ENCODE data around the gene PCNX3. TPM values are rescaled to one million over a fixed set of nuclear protein-coding genes. Genes with fewer than 3 reads are reported as not detected.

PCNX3 gene
- total and polyA plus RNA-seq, 2 of the 4 experiments (the other 2 are of a cell fraction): 5.6 to 33.2 TPM

- no peak overlapping the region for H3K4me2 ChIP-seq (ENCODE audit: low read depth, low read length)
- H3K4me3 ChIP-seq (ENCODE audit: insufficient read depth, low read depth, low read length): no peak overlapping the region
- BruUV-seq (replicated peaks): no TSS peak
- H3K56ac ChIP-seq (ENCODE audit: extremely low read depth, insufficient read depth, low read length): no peak overlapping the region
- no peak overlapping the region for H3K4ac ChIP-seq (ENCODE audit: low read depth, low read length)
- H3K9me3 ChIP-seq (ENCODE audit: control insufficient read depth, insufficient read depth, low read length): no peaks in the 10 kb centered on the region
- H3K79me1 ChIP-seq (ENCODE audit: low read depth in 1 of 2, low read length in 2 of 2): peaks cover 6 to 32% of the 10 kb centered on the region in 2 experiments; a peak in 3 of 4 replicates
- WGBS, 2 experiments (ENCODE audit: extremely low coverage in 2 of 2, insufficient read length in 1 of 2): 90% methylated on average over 2 of the region's 3 CpGs; no CpG with 5 or more reads in 1 of the 2 experiments
- no peak overlapping the region for H3K14ac ChIP-seq (replicated peaks; ENCODE audit: low read depth, low read length)
- no peak overlapping the region for H2BK5ac ChIP-seq (ENCODE audit: low read depth, low read length, poor library complexity, severe bottlenecking)
- no peak for DNase-seq
- ChIA-PET POLR2A (ENCODE audit: unreplicated experiment) (no interaction called here), CTCF (no interaction called here)
- H3K36me3 ChIP-seq (ENCODE audit: control insufficient read depth, insufficient read depth, low read length): peaks cover 46% of the 10 kb centered on the region
- peaks cover 11% of the 10 kb centered on the region for H3K4me1 ChIP-seq (ENCODE audit: control insufficient read depth, insufficient read depth, low read length)
- no peak overlapping the region for H2BK120ac ChIP-seq (ENCODE audit: low read depth, low read length)
- no peak overlapping the region for H3K9ac ChIP-seq (ENCODE audit: low read depth, low read length)
- no peaks in the 10 kb centered on the region for H3K27me3 ChIP-seq (ENCODE audit: control insufficient read depth, insufficient read depth, low read length)
- in situ Hi-C loops (cut with MboI; ENCODE audit: low sequenced_read_pairs) (no loop called here), intact Hi-C loops (cut with micrococcal nuclease) (no loop called here), dilution Hi-C loops (cut with HindIII; ENCODE audit: low sequenced_read_pairs, unreplicated experiment) (no loop called here)
- no peak overlapping the region for H4K8ac ChIP-seq (ENCODE audit: low read depth in 2 of 2, low read length in 2 of 2)
- no peak overlapping the region for H2AK5ac ChIP-seq (ENCODE audit: low read depth, low read length)
- no peak overlapping the region for H2AFZ ChIP-seq (replicated peaks; ENCODE audit: low read length, poor library complexity)
- H3K23ac ChIP-seq (ENCODE audit: low read depth, low read length): no peak overlapping the region
- no peak overlapping the region for H2BK20ac ChIP-seq (ENCODE audit: low read depth, low read length)
- H4K20me1 ChIP-seq (ENCODE audit: insufficient read depth, low read length): peaks cover 11% of the 10 kb centered on the region
- peak overlapping the region; percentile 42 for H2AK9ac ChIP-seq (replicated peaks; ENCODE audit: low read depth, low read length, poor library complexity)
- TF ChIP-seq MXI1 (IDR thresholded peaks at IDR 0.05; ENCODE audit: borderline replicate concordance, low read depth, low read length): no peak
- H4K91ac ChIP-seq (ENCODE audit: insufficient read depth, low read depth, low read length): no peak overlapping the region
- H3K27ac ChIP-seq (ENCODE audit: insufficient read depth, low read length): no peak overlapping the region
- no peak overlapping the region for H4K5ac ChIP-seq (ENCODE audit: low read depth, low read length)
- H2BK15ac ChIP-seq (ENCODE audit: low read depth, low read length): no peak overlapping the region
- no peak for ATAC-seq (ENCODE audit: low read depth)
- H3K9me1 ChIP-seq (ENCODE audit: insufficient read depth, low read length): no peaks in the 10 kb centered on the region; the same call in 1 of the 2 replicates
- H3K18ac ChIP-seq (ENCODE audit: low read depth, low read length): no peak overlapping the region
Measured at GRCh38 chr11:65581928-65582327, 33.6 kb upstream of the PCNX3 start.
